GF-D8 (cell line): ENCODE data around the gene SLC5A5.

Experiments used
- DNase-seq: peaks from one replicate; lab custom pipeline; 2025; lab: John Stamatoyannopoulos, UW

SLC5A5 gene

DNA sequence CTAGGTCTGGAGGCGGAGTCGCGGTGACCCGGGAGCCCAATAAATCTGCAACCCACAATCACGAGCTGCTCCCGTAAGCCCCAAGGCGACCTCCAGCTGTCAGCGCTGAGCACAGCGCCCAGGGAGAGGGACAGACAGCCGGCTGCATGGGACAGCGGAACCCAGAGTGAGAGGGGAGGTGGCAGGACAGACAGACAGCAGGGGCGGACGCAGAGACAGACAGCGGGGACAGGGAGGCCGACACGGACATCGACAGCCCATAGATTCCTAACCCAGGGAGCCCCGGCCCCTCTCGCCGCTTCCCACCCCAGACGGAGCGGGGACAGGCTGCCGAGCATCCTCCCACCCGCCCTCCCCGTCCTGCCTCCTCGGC is at the start of gene SLC5A5:
TSS of gene SLC5A5 (plus strand) at position 68 of the 373 bp plus-strand sequence. CDS start 375 bp downstream, outside the sequence.
- peak; percentile 27 for DNase-seq

DNA sequence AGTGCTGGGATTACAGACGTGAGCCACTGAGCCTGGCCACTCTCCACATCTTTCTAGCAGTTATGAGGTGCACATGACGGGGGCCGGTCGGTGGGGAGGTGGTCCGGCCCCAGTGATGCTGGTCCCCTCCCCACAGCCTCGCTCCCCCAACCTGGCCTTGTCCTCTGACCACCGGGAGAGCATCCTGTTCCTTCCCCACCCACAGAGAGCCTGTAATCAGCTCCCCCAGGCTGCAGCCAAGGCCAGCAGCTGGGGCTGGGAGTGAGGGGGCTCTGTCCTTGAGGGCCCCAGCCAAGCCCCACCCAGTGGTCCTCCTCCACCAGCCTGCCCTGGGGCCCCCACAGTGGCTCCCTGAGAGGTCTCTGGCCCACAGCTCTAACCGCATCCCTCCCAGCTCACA is 47.4 kb upstream of the SLC5A5 start:
- no peak for DNase-seq

DNA sequence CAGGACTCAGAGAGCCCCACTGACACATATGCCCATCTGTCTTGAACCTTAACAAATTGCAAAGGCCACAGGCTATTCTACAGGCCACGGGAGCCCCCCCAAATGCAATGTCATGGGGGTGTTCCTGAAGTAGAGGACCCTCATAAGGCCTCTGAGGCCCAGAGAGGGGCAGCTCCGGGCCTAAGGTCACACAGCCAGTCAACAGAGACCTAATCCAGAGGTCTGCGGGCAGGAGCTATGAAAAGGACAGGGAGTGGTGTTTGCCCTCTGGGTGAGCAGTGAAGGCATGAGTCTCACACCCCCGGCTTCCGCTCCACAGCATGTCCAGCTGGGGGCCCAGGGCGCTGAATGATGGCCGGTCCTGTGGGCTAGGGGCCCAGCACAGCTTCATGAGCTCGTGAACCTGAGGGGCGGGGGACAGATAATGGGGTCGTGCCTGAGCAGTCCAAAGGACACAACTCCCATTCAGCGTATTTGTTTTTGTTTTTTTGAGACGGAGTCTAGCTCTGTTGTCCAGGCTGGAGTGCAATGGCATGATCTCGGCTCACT is 45.2 kb upstream of the SLC5A5 start:
- no peak for DNase-seq

DNA sequence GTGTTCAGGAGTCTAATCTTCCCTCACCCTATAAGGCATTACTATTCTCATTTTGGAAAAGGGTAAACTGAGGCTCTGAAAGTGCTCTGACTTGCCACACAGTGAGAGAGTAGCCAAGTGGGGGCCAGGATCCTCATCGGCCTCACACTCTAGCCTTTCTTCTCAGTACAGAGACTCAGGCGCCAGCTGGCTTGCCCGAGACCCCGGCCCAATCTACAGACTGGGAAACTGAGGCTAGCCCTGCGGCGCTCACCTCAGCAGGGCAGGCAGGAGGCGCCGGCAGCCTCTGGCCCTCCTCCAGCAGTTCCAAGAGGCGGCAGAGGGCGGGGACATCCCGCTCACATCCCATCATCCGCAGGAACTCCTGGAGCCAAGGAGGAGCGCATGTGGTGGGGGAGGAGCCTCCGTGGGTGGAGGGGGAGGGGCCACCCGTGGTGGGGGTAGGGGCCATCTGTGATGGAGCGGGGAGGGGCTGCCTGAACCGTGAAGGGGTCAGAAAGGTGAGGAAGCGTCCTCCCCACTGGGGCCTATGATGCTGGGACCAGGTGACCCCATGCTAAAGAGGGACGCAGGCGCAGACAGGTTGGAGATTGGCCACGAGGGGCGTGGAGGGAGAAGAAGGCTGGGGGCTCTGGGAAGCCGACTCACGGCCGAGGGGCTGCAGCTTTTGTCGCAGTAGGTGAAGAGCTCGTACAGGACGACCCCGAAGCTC is 41.7 kb upstream of the SLC5A5 start:
- no peak for DNase-seq

DNA sequence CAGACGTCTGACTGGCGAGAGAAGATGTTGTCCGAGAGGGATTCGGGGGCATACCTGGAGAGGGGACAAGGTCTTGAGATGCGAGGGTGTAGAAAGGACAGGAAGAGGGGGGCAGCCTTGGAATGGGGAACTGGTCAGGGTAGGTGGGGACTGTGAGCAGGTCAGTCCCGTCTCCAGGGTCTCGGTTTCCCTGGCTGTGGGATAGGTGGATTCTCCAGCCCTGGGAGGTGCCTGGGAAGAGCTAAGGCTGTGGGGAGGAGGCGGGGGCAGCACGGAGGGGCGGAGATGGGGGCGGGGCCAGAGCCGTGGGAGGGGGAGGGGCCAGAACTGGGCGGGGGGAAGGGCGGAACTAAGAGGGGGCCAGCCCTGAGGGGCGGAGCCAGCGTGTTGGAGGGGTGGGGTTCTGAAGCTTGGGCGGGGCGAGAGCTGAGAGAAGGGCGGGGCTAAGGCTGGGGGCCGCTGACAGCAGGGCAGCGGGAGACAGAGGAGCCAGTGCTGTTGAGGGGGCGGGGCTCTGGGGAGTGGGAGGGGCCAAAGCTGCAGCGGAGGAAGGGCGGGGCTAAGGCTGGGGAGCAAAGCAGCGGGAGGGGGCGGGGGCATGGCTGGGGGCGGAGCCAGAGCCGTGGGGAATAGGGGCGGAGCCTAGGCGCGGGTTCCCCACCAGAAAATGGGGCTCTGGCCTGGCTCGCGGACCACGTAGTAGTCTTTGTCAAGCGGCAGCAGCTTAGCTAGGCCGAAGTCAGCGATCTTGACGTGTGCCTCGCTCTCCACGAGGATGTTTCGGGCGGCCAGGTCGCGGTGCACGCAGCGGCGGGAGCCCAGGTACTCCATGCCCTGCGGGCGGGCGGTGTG is 41.0 kb upstream of the SLC5A5 start:
- DNase-seq, result no peak

DNA sequence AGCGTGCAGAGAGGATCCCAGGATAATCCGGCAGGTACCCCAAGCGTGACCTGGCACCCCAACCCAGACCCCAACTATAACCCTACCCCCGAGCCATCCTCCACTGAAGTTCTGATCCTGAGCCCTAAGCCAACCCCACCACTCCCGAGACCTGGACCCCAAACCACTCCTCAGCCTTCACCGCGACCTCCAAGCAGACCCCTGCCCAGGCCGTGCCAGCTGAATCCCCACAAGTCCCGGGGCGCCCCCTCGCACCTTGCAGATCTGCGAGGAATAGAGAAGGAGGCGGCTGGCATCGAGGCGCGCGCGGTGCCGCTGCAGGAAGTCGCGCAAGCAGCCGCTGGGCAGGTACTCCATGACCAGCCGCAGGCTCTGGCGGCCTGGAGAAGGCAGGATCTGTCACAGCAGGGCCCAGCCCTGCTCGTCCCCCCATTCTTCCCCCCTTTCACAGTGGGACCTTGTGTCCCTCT is 40.3 kb upstream of the SLC5A5 start:
- no peak for DNase-seq

DNA sequence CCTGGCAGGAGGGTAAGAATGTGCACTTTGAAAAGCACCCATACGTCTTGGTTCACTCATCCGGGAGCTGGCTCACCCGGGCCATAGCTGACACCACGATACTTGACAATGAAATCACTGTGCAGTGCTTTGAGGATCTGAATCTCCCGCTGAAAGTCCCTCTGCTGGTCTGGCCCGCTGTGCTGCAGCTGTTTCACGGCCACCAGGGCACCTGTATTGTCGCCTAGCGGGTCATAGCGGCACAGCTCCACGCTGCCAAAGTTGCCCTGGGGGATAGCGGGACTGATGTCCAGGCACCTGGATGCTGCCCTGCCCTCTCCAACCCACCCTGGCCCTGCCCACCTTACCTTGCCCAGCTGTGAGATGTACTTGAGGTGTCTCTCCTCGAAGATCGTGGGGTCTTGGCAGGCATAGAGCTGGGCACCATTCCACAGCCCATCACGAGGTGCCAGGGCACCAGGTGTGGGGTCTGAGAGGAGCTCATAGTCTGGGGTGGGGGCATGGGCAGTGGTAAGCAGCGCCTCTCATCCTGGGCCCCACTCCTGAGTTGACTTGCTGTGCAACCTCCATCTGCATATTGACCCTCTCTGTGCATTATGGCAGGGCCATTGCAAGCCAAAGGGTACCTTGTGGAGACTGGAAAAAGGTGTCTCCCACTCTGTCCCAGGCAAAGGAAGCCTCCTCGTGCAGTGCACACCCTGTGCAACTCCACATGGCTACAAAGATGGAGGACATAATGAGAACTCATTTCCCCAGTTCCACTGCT is 39.1 kb upstream of the SLC5A5 start:
- no peak for DNase-seq

DNA sequence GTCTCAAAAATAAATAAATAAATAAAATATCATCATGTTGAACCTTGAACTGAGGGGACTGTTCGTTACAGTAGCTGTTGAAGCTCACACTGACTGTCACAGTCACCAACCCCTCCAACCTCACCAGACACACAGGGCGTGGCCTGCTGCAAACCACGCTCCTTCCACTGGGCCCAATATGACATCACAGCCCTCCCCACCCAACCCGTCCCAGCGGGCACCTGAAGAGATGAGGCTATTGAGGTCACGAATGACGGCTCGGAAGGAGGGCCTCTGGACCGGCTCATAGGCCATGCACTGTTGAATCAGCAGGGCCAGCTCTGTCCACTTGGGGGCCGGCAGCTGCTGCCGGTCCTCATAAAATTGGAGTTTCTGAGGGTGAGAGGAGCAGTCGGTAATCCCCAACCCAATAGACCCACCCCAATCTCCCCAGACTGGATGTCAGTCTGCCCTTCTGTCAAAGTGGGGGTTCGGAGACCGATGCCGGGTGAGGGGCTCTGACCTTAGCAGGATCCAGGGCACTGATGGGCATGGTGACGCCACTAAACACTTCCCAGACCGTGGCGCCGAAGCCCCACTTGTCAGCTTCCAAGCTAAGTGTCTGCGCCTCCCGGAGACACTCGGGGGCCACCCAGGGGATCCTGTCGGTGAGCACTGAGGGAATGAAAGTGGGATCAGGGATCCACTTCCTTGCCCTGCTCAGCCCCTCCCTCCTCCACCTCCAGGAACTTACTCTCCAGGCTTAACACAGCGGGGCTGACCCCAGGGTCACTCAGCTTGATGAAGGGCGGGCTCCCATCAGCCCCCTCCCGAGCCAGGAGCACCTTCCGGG is 37.2 kb upstream of the SLC5A5 start:
- DNase-seq, result no peak

DNA sequence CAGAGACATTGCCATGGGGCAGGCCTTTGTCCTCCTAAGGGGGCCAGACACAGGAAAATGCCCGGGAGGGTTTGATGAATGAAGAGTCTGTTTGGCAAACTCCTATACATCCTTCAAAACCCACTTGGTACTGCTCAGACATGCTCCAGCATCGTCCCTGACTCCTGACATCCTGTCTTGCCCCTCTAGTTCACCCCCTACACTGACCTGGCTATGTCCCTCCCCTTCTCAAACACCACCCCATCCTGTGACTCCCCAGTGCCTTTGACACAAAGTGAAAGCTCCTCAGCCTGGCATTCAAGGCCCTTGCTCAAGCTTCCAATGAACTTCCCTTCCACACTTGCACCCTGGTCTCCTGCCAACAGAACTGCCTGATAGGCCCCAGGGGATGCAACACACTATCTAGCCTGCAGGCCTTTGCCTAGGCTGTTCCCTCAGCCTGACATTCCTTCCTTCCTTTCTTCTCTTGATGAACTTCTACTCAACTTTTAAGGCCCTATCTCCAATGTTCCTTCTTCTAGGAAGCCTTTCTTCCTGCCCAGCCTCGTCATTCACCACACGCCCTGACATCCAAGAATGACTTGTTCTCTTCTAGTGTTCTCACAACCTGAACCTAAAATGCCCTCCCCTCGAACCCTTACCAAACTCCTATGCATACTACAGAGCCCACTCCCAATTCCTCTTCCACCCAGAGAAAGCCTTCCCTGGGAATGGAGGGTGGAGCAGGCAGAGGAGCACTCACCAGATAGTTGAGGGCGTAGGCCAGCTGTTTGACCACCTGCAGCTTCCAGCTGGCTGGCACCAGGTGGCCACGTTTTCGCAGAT is 36.4 kb upstream of the SLC5A5 start:
- DNase-seq, result no peak

DNA sequence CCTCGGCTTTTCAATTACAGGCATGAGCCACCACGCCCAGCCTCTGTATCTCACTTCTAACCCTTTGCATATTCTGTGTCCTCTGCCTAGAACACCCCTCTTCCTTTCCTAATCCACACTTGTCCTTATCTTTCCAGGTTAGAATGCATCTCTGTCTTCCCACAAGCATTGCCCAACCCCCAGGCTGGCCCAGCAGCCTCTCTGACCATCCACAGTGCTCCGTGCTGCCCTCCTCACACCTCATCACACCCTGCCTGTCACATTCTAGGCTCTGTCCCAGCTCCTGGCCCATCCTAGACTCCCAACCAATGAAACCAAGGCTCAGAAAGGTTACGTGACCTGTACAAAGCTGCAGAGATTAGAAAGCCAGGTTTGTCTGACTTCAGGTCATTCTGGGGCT is 35.2 kb upstream of the SLC5A5 start:
- no peak for DNase-seq

DNA sequence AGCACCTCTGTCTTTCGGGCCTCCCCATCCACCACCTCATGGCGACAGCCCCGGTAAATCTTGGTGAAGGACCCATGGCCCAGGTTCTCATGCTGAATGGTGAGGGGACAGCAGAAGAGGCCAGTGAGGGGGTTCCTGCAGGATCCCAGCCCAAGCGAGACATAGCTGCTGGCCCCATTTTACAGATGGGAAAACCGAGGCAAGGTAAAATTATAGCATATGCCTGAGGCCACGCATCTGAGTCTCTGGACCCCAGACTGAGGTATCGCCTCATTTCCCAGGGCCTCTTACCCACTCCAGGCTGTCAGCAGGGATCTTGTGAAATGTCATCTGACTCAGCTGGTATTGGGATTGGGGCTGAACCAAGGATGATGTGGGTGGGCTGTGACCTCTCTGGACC is 33.8 kb upstream of the SLC5A5 start:
- no peak for DNase-seq

DNA sequence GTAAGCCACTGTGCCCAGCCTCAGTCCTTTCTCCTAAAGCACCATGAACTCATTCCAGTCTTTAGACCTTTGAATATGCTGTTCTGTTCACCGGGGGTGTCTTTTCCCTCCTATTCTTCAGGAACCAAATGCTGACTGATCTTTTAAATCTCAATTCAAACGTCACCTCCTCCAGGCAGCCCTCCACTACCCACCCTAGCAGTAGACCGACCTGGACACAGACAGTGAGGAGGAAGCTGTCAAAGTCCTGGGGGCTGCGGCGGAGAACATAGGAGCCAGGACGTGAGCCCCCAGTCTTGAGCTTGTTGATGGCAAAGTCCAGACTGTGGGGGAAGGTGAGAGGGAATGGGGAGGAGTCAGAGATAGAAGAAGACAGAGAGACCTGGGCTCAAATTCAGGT is 31.7 kb upstream of the SLC5A5 start:
- DNase-seq, result no peak

DNA sequence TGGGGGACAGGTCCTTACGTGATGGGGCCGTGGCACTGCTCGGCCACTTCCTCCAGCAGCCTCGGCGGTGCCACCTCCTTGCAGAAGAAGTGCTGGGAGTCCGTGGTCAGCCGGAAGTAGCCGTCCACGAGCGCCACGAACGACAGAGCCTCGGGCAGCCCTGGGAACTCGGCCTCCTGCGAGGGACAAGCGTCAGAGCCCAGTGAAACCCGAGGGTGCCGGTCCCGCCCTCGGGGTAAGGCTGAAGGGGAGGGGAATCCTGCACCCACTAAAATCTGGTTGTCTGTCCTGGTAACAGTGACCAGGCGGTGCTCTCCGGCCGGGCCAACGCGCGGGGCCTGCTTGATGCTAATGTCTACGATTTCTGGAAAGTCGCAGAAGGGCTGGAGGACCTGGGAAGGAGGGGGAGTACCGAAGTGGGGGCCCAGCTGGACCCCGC is 30.4 kb upstream of the SLC5A5 start:
- no peak for DNase-seq

DNA sequence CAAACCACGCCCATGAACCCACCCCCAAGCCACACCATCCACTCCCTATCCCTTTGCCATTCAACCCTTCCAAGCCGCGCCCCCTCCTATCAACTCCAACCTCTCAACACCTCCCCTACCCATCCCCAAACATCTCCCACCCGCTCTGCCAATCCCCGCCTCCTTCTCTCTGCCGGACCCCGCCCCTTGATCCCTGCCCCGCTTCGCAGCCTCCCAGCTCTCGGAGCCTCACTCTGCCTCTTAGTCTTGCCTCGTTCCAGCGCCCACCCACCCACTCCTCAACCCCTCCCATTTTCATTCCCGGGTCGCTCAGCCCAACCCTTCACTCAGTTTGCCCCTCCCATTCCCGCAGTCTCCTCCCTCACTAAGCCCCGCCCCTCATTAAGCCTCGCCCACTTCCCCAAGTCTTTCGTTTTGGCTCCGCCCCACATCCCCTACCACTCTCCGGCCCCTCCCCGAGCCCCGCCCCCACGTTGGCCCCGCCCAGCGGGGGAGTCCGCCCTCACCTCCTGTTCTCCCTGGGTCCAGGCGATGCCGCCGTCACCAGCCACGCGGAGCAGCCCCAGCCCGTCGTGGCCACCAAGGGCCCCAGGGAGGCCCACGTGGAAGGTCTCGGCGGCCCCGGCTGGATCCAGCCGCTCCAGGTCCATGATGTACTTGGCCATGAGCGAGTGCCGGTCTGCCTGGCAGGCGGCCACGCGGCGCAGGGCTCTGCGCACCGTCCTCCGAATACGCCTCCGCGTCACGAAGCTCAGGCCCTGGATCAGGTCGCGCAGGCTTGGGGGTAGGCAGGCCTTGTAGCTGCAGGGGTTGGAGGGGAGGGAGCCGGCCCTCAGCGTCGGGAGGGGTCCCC is 29.7 kb upstream of the SLC5A5 start:
- no peak for DNase-seq

DNA sequence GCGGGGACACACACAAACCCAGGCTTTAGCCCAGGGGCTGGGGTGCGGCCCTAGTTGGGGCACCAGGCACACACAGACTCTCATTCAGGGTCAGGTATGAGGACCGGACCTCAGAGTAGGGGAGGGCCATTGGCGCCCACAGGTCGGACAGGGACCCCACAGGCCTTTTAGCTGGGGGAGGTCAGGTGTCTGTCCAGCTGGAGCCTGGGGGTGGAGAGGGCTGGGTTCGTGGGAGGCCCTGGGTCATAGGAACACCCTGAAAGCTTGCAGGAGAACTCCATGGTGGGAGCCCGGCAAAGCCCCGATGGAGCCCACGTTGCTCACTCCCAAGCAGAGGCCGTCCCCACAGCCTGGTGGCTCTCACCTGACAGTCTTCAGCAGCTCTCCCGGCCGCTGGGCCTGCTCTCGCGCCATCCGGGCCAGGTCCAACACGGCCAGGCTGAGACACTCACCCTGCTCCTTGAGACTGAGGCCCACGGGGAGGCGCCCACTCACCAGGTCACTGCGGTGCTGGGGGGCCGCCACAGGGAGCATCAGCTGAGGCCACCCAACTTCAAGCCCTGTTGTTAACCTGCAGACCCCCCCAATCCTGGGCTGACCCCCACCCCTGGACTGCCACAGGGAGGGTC is 29.0 kb upstream of the SLC5A5 start:
- DNase-seq, result no peak

DNA sequence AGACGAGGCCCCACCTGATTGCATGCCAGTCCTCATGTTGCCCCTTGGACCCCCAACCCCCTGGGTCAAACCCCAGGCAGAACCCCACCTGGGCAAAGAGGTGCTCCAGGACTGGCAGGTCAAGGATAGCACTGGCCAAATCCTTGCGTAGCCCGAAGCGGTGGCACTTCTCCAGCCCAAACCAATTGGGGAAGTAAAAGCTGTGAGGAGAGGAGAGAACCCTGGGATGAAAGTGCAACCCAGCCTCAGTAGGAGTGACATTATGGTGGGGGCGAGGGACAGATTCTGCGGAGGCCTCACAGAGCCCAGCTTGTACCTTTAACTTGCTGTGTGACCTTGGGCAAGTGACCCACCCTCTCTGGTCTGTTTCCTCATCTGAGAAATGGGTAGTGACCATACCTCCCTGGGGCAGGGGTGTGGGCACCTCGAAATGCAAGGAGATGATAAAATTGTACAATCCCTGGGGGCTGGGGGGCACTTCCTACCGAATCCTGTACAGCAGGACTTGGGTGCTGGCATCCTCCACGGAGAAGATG is 28.4 kb upstream of the SLC5A5 start:
- DNase-seq, result no peak

DNA sequence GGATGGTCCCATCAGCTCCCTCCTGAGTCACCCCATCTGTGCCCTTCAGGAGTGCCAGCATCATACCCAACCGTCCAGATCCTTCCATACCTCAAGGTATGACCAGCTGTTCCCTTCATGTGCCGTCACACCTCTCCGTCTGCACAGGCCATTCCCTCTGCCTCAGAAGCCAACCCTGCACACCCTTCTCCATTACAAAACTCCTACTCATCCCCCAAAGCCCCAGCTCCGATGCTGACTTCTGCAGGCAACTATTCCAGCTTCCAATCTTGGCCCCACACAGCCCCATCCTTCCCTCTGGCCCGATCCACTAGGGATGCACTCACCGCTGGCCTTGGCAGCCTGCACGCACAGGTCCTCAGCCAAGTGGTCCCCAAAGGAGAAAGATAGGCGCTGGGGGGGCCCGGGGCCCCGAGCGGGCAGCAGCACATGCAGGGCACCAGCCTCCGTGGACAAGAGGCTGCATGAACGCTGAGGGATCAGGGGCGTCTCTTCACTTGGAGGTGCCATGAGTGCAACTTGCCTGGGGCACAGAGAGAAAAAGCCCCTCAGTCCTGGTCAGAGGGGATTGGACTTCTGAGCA is 27.7 kb upstream of the SLC5A5 start:
- DNase-seq, result no peak

DNA sequence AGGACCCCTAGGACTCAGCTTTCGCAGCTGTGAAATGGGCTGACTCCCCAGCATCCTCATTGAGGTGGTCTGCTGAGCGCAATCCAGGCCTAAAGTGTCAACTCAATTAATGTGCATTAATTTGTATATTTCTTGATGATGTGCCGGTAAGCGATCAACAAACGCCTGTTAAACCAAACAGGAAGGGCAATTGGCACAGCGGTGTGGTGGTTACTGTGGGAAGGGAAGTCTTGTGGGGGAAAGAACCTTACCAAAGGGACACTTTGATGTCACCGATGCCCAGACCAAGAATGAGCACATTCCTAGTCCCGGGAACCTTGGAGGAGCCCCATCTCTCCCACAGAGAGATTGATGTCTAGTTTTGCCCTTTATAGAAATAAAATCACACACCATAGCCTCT is 25.6 kb upstream of the SLC5A5 start:
- no peak for DNase-seq
